Activated CD4-positive, alpha-beta memory T cell treated with anti-CD3 and anti-CD28 coated beads for 36 hours (primary cell): ENCODE results near the gene KLHL11. TPM values are rescaled to one million over a fixed set of nuclear protein-coding genes. Genes with fewer than 3 reads are reported as not detected.
A peak's percentile ranks its signal among the peaks of the same experiment; 100 is the strongest.

ENCODE experiments used
- CTCF ChIA-PET: fragments of 350-600 bp; sonication (Branson Sonifier 250); formaldehyde crosslinking; loops from one replicate; lab custom pipeline; 2021; ENCODE audit warnings: antibody characterized with exemption, inconsistent platforms; lab: Charles Lee
- POLR2A ChIA-PET: fragments of 350-600 bp; sonication (Branson Sonifier 250); formaldehyde crosslinking; loops from one replicate; lab custom pipeline; 2021; ENCODE audit warnings: antibody characterized with exemption; lab: Charles Lee
- DNase-seq: peaks from one replicate; pipeline ENCODE4 v3.0.0-alpha.2; 2020
- H3K27ac Mint-ChIP-seq: one replicate; pipeline ENCODE4 v1.8.0; 2021; ENCODE audit warnings: mixed read lengths
- H3K27me3 Mint-ChIP-seq: one replicate; pipeline ENCODE4 v1.8.0; 2021; ENCODE audit warnings: mixed read lengths
- H3K36me3 Mint-ChIP-seq: one replicate; pipeline ENCODE4 v1.8.0; 2021; ENCODE audit warnings: mixed read lengths
- H3K4me1 Mint-ChIP-seq: one replicate; pipeline ENCODE4 v1.8.0; 2021; ENCODE audit warnings: low read depth, mixed read lengths
- H3K4me3 Mint-ChIP-seq: one replicate; pipeline ENCODE4 v1.8.0; 2021; ENCODE audit warnings: mild to moderate bottlenecking, mixed read lengths
- H3K9me3 Mint-ChIP-seq: one replicate; pipeline ENCODE4 v1.8.0; 2021; ENCODE audit warnings: mixed read lengths
- intact Hi-C: fragments of 100-400 bp; cut with micrococcal nuclease; formaldehyde crosslinking; loops from one replicate; pipeline ENCODE4 v1.15.1; 2023
- total RNA-seq, 2 experiments: library from RNA; stranded (reverse); gene quantifications; one replicate each; pipeline ENCODE4 v1.2.3, GENCODE V29; 2021

Gene KLHL11, protein sequence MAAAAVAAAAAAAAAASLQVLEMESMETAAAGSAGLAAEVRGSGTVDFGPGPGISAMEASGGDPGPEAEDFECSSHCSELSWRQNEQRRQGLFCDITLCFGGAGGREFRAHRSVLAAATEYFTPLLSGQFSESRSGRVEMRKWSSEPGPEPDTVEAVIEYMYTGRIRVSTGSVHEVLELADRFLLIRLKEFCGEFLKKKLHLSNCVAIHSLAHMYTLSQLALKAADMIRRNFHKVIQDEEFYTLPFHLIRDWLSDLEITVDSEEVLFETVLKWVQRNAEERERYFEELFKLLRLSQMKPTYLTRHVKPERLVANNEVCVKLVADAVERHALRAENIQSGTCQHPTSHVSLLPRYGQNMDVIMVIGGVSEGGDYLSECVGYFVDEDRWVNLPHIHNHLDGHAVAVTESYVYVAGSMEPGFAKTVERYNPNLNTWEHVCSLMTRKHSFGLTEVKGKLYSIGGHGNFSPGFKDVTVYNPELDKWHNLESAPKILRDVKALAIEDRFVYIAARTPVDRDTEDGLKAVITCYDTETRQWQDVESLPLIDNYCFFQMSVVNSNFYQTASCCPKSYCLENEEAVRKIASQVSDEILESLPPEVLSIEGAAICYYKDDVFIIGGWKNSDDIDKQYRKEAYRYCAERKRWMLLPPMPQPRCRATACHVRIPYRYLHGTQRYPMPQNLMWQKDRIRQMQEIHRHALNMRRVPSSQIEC
- 10 to 100 TPM; 23.6 to 25.2 TPM for total RNA-seq

DNA sequence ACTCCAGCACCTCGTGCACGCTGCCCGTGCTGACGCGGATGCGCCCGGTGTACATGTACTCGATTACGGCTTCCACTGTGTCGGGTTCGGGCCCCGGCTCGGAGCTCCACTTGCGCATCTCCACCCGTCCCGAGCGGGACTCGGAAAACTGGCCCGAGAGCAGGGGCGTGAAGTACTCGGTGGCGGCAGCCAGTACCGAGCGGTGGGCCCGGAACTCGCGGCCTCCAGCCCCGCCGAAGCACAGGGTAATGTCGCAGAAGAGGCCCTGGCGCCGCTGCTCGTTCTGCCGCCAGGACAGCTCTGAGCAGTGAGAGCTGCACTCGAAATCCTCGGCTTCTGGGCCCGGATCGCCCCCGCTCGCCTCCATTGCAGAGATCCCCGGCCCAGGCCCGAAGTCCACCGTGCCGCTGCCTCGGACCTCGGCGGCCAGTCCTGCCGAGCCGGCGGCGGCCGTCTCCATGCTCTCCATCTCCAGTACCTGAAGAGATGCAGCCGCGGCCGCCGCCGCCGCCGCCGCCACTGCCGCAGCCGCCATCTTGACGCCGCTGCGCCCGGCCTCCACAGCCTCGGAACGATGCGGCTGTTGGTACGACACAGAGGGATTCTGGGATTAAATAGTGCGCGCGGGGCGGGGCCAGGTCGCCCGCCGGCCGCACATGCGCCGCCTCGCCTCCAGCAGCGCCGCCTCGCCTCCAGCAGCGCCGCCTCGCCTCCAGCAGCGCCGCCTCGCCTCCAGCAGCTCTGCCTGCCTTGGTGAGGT is at the start of gene KLHL11:
Gene KLHL11, minus strand, starts transcription at position 588 of the 760 bp plus-strand sequence. Its CDS starts 53 bp downstream, at position 535.
- Mint-ChIP-seq H3K9me3 (no peaks in the 10 kb centered on the region), H3K4me3 (no peak within 1 kb of the TSS), H3K36me3 (peaks cover 19% of the 10 kb centered on the region), H3K27me3 (no peaks in the 10 kb centered on the region), H3K4me1 (peaks cover 45% of the 10 kb centered on the region), H3K27ac (peak within 1 kb of the TSS; percentile 80)
- intact Hi-C loops = loop anchor here (5.0 to 10.0 kb wide), 2 partner anchors 52 to 150 kb away; partner anchors contain the start of genes ACLY and DNAJC7
- CTCF ChIA-PET = interaction anchor here (0.6 to 2.3 kb wide), 6 partner anchors 16 to 175 kb away, joined by 3 to 7 read pairs (median 3); partner anchors contain the start of genes NT5C3B and P3H4
- DNase-seq = peak; percentile 93
- POLR2A ChIA-PET = interaction anchor here (0.9 to 2.8 kb wide), 8 partner anchors 30 to 175 kb away, joined by 3 to 11 read pairs (median 4); partner anchors contain the start of genes ACLY, DNAJC7, EIF1 and NT5C3B

DNA sequence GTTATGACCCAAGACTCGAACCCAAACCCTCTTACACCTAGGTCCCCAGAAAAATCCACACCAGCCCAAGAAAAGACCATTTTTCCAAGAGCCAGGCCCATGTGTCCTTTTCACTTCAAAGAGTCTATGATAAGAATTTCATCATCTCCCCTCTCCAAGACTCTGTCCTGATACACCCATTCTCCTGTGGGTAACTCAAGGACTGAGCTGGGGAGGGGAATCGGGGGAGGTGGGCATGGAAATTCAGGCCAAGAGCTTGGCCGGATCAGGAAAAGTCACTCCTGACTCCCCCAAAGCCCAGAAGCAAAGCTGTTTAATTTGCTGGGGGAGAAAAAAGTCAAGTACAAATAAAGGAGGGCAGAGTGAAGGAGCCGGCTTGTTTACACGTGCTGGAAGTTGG is 49.8 kb upstream of the KLHL11 start:
- intact Hi-C loops = loop anchor here (5.0 kb wide), 2 partner anchors 48 to 52 kb away; partner anchors contain the start of genes CNP and KLHL11
- Mint-ChIP-seq H3K27me3 (no peaks in the 10 kb centered on the region), H3K4me3 (no peak overlapping the region), H3K9me3 (no peaks in the 10 kb centered on the region), H3K4me1 (peaks cover 33% of the 10 kb centered on the region), H3K36me3 (peaks cover 26% of the 10 kb centered on the region), H3K27ac (no peak overlapping the region)
- ChIA-PET CTCF (no interaction called here), POLR2A (no interaction called here)
- DNase-seq = no peak

DNA sequence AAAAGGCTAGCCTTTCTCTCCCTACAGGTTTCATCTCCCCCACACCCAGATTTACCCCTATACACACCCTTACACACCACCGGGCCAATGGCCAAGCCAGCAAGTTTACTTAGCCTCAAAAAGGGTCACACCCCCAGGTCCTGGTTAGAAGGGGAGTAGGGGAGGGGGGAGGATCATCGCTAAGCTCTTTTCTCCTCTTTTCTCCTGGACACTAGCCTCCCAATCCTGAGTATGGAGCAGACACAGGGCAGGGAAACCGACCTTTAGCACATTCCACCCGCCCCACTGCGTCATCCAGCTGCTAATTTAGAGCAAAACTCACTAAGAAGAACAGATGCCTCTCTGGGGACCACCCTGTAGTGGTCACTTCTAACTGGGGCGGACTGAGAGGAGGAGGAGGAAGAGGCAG is 49.1 kb upstream of the KLHL11 start:
- peaks cover 26% of the 10 kb centered on the region for H3K4me1 Mint-ChIP-seq
- DNase-seq = no peak
- H3K27ac Mint-ChIP-seq = no peak overlapping the region
- peaks cover 31% of the 10 kb centered on the region for H3K36me3 Mint-ChIP-seq
- H3K27me3 Mint-ChIP-seq = no peaks in the 10 kb centered on the region
- no peaks in the 10 kb centered on the region for H3K9me3 Mint-ChIP-seq
- H3K4me3 Mint-ChIP-seq = no peak overlapping the region
- ChIA-PET CTCF (no interaction called here), POLR2A (no interaction called here)
- intact Hi-C loops = no loop called here

DNA sequence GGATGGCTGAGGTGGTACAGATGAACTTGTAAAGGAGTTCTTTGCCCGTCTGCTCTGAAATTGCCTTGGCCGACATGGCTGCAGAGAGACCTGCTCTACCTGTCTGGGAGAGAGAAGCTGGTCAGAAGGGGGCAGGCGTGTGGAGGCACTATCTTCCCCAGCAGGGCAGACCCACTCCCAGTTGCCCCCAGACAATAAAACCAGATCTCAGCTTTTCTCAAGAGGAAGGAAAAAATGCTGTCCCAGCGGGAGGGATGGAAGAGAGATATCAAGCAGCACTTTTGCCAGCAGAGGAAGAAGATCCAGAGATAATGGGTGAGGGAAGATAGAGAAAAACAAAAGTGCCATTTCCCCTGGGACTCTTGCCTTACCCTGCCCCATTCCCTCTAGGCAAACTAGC is 48.6 kb upstream of the KLHL11 start:
- Mint-ChIP-seq H3K4me3 (no peak overlapping the region), H3K9me3 (no peaks in the 10 kb centered on the region), H3K4me1 (peaks cover 26% of the 10 kb centered on the region), H3K36me3 (peaks cover 33% of the 10 kb centered on the region), H3K27me3 (no peaks in the 10 kb centered on the region), H3K27ac (no peak overlapping the region)
- ChIA-PET CTCF (no interaction called here), POLR2A (interaction anchor here (0.6 kb wide), 1 partner anchor 11 kb away, joined by 3 read pairs; no protein-coding TSS in a partner anchor)
- intact Hi-C loops = no loop called here
- DNase-seq = no peak

DNA sequence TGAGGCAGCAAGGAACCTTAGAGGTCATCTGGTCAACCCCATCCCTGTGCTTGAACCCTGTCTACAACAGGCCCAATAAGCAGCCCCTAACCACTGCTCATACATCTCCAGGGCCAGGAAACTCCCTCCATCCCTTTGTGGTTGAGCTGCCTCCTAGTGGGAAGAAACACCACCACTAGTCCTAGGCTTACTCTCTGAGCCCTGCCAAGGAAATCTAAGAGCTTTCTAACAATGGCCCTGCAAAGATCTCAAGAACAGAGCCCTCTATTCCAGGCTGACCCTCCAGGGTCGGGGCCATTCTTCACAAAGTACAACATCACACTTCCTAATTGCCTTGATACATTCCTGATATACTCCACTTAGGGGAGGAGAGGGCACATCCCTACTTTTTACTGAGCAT is 47.7 kb upstream of the KLHL11 start:
- Mint-ChIP-seq H3K36me3 (peaks cover 36% of the 10 kb centered on the region), H3K9me3 (no peaks in the 10 kb centered on the region), H3K27me3 (no peaks in the 10 kb centered on the region), H3K4me3 (no peak overlapping the region), H3K27ac (no peak overlapping the region), H3K4me1 (peaks cover 26% of the 10 kb centered on the region)
- ChIA-PET POLR2A (interaction anchor here (0.6 kb wide), 1 partner anchor 1513 kb away, joined by 4 read pairs; no protein-coding TSS in a partner anchor), CTCF (no interaction called here)
- intact Hi-C loops = no loop called here
- no peak for DNase-seq

DNA sequence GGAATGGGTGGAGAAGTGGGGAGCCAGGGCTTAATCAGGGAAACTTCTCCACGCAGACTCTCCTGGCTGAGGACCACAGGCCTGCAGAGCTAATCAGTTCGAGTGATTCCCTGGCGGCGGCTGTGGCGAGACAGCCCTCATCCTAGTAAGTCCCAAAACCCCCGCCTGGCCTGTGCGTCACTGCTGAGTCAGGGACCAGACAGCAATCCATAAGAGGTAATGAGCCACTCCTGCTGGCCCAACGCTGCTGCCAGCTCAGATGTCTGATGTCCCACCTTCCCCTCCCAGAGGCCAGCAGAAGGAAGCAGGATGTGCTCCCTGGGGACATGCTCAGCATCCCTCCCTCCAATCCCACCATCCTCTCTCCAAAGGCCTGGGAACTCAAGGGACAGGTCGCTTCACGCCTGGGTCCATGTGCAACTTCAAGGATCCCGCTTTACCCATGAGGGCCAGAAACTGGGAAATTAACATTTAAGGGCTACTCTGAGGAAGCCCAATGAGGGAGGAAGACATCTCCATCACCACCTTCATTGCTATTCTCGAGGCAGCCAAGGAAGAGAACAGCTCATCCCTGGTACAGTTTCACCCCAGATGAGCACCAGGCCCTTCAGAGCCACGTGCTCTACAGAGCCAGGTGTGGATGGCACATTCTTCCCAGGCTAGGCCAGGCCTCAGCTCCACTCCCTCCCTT is 45.6 kb upstream of the KLHL11 start:
- H3K27ac Mint-ChIP-seq = no peak overlapping the region
- H3K36me3 Mint-ChIP-seq = peaks cover 49% of the 10 kb centered on the region
- H3K9me3 Mint-ChIP-seq = no peaks in the 10 kb centered on the region
- ChIA-PET CTCF (no interaction called here), POLR2A (no interaction called here)
- H3K4me1 Mint-ChIP-seq = peaks cover 11% of the 10 kb centered on the region
- DNase-seq = no peak
- intact Hi-C loops = no loop called here
- no peaks in the 10 kb centered on the region for H3K27me3 Mint-ChIP-seq
- no peak overlapping the region for H3K4me3 Mint-ChIP-seq

DNA sequence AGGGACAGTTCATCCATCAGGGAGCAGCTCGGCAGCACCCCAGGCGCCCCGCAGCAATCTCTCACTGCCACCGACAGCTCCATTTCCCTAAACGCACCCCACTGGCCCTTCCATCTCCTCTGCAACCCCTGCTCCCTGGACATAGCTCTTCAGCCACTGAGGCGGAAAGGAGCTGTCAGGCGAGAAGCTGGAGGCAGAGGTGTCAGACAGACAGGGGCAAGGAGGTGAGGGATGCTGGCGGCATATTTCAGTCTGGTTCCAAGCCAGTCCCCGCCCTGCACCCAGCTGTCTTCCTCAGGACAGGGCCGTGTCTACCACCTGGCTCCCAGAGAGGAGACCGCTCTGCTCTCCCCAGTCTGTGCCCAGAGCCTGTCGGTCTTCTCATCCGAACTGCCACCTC is 43.9 kb upstream of the KLHL11 start:
- peaks cover 54% of the 10 kb centered on the region for H3K36me3 Mint-ChIP-seq
- ChIA-PET POLR2A (interaction anchor here (1.4 kb wide), 1 partner anchor 9 kb away, joined by 8 read pairs; the partner anchor contains the start of gene ACLY), CTCF (no interaction called here)
- no peak overlapping the region for H3K4me3 Mint-ChIP-seq
- H3K9me3 Mint-ChIP-seq = no peaks in the 10 kb centered on the region
- H3K4me1 Mint-ChIP-seq = no peaks in the 10 kb centered on the region
- no peak overlapping the region for H3K27ac Mint-ChIP-seq
- H3K27me3 Mint-ChIP-seq = no peaks in the 10 kb centered on the region
- no peak for DNase-seq
- intact Hi-C loops = no loop called here

DNA sequence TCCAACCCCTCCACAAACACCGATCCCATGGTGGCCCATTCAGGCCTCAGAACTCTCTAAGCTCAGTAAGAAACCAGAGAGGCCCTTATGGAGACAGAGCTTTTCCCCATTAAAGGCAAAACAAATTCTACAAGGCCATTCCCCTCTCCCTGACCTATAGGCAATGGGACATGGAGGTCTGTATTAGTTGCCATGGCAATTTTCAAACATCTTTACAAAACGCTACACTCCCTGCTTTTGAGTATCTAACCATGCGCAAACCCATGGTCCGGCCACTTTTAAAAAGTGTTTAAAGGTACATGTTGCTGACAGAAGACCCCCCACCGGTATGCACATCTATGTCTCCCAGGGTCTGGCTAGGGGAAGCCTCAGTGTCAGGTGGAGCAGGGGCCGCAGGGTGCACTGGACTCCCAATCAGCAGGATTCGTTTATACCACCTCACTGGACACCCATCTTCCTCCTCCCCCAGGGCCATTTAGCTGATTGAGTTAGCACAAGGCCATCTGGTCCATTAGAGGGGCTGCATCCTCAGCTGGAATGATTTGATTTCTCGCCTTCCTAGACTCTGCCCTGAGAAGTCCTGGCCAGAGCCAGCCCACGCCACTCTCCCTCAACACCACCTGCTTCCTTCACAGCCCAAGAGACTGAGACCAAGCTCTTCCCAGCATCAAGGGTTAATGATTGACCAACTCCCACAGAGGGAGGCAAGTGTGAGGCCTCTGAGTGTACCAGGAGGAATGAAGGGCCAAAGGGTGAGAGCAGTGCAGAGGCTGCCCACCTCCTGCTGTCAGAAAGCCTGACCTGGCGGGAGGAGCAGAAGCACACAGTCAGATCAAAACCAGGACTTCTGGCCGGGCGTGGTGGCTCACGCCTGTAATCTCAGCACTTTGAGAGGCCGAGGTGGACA is 42.7 kb upstream of the KLHL11 start:
- no peak for DNase-seq
- H3K4me1 Mint-ChIP-seq = no peaks in the 10 kb centered on the region
- no peak overlapping the region for H3K4me3 Mint-ChIP-seq
- peaks cover 55% of the 10 kb centered on the region for H3K36me3 Mint-ChIP-seq
- H3K27ac Mint-ChIP-seq = no peak overlapping the region
- intact Hi-C loops = no loop called here
- H3K9me3 Mint-ChIP-seq = no peaks in the 10 kb centered on the region
- ChIA-PET POLR2A (interaction anchor here (0.8 kb wide), 1 partner anchor 23 kb away, joined by 3 read pairs; no protein-coding TSS in a partner anchor), CTCF (no interaction called here)
- H3K27me3 Mint-ChIP-seq = no peaks in the 10 kb centered on the region

DNA sequence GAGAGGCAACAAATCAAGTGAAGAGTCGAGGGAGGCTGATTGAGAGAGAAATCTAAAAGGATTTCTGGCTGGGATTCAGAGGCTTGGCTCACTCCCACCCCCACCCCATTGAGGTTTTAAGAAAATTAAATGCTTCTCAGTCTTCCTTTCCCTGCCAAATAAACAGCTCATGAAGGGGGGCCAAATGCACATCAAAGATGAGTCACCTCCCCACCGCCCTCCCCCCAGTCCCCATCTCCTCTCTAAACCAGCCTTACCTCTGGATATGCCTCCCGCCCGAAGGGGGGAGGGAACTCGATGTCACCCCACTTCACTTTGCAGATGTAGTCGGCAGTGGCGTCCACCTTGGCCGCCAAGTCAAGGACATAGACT is 41.9 kb upstream of the KLHL11 start:
- Mint-ChIP-seq H3K27ac (no peak overlapping the region), H3K4me1 (no peaks in the 10 kb centered on the region), H3K4me3 (no peak overlapping the region), H3K36me3 (peaks cover 49% of the 10 kb centered on the region), H3K27me3 (no peaks in the 10 kb centered on the region), H3K9me3 (no peaks in the 10 kb centered on the region)
- DNase-seq = no peak
- intact Hi-C loops = no loop called here
- ChIA-PET CTCF (no interaction called here), POLR2A (no interaction called here)

DNA sequence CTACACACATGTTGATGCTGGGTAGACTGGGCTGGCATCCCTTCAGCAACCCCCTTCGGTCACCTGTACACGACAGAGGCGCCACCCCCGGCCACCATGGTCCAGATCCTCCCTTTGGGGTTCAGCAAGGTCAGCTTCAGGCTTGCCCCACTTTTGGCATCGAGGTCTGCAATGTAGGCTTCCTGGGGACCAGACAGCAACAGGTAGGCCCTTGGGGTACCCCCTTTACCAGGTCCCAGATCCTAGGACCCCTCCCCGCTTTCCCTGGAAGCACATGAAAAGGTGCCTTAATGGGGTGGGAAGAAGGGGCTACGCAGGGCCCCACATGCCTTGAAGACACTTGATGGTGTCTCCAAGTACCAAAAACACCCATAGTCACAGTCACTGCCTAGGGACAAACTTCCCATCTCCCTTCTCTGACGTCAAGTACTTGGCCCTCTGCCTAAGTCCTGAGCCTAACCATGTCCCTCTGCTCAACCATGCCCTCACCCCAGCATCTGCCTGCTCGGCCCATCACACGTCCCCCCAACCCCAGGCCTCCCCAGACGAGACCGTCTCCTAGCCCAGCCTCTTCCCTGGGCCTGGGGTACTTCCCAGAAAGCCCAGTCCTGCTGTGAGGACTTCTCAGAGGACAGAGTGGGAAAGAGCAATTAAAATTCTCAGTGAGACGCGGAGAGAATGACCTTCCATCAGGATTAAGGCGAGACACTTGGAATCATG is 41.4 kb upstream of the KLHL11 start:
- POLR2A ChIA-PET = no interaction called here
- CTCF ChIA-PET = no interaction called here
- no peak overlapping the region for H3K27ac Mint-ChIP-seq

More for the DNA sequence above, 41.4 kb upstream of the KLHL11 start:
- Mint-ChIP-seq H3K4me3 (no peak overlapping the region), H3K27me3 (no peaks in the 10 kb centered on the region), H3K36me3 (peaks cover 51% of the 10 kb centered on the region), H3K9me3 (no peaks in the 10 kb centered on the region), H3K4me1 (no peaks in the 10 kb centered on the region)
- DNase-seq = no peak
- intact Hi-C loops = no loop called here
